Karpas-422 (cell line): ENCODE data around the gene GABRR2. TPM values are rescaled to one million over a fixed set of nuclear protein-coding genes. Genes with fewer than 3 reads are reported as not detected.
"Not testable (repeated sequence)": the region's sequence is repeated elsewhere in the genome, so short reads cannot be mapped to it uniquely, and the experiment has no call there.

Experiments
- DNase-seq: peaks from one replicate; pipeline ENCODE4 v3.0.0-alpha.2; 2015
- H2AFZ ChIP-seq: fragments of 200-600 bp; sonication (generic); 2 replicates; pipeline ENCODE4 v1.6.1; 2014; ENCODE audit warnings: antibody characterized with exemption, low read length, mixed read lengths
- H3K27ac ChIP-seq: fragments of 200-600 bp; sonication (generic); 2 replicates; pipeline ENCODE4 v1.5.1; 2014; ENCODE audit warnings: mild to moderate bottlenecking, low read length, moderate library complexity
- H3K27me3 ChIP-seq: fragments of 200-600 bp; sonication (generic); 2 replicates; pipeline ENCODE4 v1.6.1; 2014; ENCODE audit warnings: low read length, mixed read lengths
- H3K36me3 ChIP-seq: fragments of 200-600 bp; sonication (generic); 2 replicates; pipeline ENCODE4 v1.6.1; 2014; ENCODE audit warnings: low read length, mixed read lengths; ENCODE audit not compliant: insufficient read depth
- H3K4me1 ChIP-seq: fragments of 200-600 bp; sonication (generic); 2 replicates; pipeline ENCODE4 v1.6.1; 2014; ENCODE audit warnings: mild to moderate bottlenecking, low read length, mixed read lengths
- H3K4me2 ChIP-seq: fragments of 200-600 bp; sonication (generic); 2 replicates; pipeline ENCODE4 v1.6.1; 2014; ENCODE audit warnings: low read length, low read depth, mild to moderate bottlenecking; ENCODE audit not compliant: poor library complexity, severe bottlenecking
- H3K4me3 ChIP-seq: fragments of 200-600 bp; sonication (generic); 2 replicates; pipeline ENCODE4 v1.5.1; 2014; ENCODE audit warnings: mild to moderate bottlenecking, antibody characterized with exemption, low read length, mixed read lengths
- H3K79me2 ChIP-seq: fragments of 200-600 bp; sonication (generic); 2 replicates; pipeline ENCODE4 v1.6.1; 2014; ENCODE audit warnings: mild to moderate bottlenecking, low read length, mixed read lengths
- H3K9ac ChIP-seq: fragments of 200-600 bp; sonication (generic); 2 replicates; pipeline ENCODE4 v1.6.0; 2014; ENCODE audit warnings: low read length
- H3K9me2 ChIP-seq: fragments of 200-600 bp; sonication (generic), shearing (Covaris generic); replicated peaks from 2 replicates; pipeline ENCODE4 v1.6.0; 2014; ENCODE audit warnings: mild to moderate bottlenecking, low read length, moderate library complexity; ENCODE audit not compliant: insufficient read depth
- H3K9me3 ChIP-seq: fragments of 300-700, 200-600 bp; sonication (generic); 2 replicates; pipeline ENCODE4 v1.6.1; 2014; ENCODE audit warnings: low read length, mixed read lengths
- H4K20me1 ChIP-seq: fragments of 200-600 bp; sonication (generic); 2 replicates; pipeline ENCODE4 v1.6.1; 2014; ENCODE audit warnings: mild to moderate bottlenecking, antibody characterized with exemption, low read length, low read depth; ENCODE audit not compliant: insufficient read depth
- total RNA-seq: library from RNA; depleted of rRNA; stranded (reverse); fragments of >200 nt; shearing (Covaris generic); gene quantifications from 2 replicates; pipeline ENCODE4 v1.2.3, GENCODE V29; 2014; ENCODE audit warnings: low replicate concordance

GABRR2 gene
- total RNA-seq, 1 experiment from 2014 or later: 0.22 TPM

DNA sequence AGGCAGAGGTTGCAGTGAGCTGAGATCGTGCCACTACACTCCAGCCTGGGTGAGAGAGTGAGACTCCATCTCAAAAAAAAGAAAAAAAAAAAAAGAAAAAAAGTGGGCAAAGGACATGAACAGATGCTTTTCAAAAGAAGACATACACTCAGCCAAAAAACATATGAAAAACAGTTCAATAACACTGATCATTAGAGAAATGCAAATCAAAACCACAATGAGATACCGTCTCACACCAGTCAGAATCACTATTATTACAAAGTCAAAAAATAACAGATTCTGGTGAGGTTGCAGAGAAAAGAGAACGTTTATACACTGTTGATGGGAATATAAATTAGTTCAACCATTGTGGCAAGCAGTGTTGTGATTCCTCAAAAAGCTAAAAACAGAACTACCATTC is 10.6 kb downstream of the GABRR2 start:
- H2AFZ ChIP-seq: not testable (repeated sequence)

DNA sequence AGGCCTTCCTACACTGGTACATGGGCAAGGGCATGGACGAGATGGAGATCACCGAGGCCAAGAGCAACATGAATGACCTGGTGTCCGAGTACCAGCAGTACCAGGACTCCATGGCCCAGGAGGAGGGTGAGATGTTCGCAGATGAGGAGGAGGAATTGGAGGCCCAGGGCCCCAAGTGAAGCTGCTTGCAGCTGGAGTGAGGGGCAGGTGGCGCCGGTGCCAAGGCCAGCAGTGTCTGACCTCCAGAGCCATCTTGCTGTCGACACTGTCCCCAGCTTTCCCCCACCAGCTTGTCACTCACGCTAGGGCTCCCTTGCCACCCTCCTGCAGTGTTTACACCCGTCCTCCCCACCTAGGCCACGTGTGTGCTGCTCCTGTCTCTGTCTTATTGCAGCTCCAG is 12.2 kb downstream of the GABRR2 start:
- Histone ChIP-seq H3K9me3 (no peaks in the 10 kb centered on the region), H3K27ac (no peak overlapping the region), H2AFZ (no peak overlapping the region), H3K9me2 (no peaks in the 10 kb centered on the region), H3K27me3 (no peaks in the 10 kb centered on the region), H3K36me3 (no peaks in the 10 kb centered on the region), H4K20me1 (no peaks in the 10 kb centered on the region), H3K4me1 (no peaks in the 10 kb centered on the region), H3K4me2 (no peak overlapping the region), H3K4me3 (no peak overlapping the region), H3K79me2 (no peaks in the 10 kb centered on the region), H3K9ac (no peak overlapping the region)
- no peak for DNase-seq

More for the DNA sequence above, 10.6 kb downstream of the GABRR2 start:
- H3K36me3 ChIP-seq, H3K27ac ChIP-seq, H3K79me2 ChIP-seq, H3K9ac ChIP-seq, H3K4me3 ChIP-seq, H4K20me1 ChIP-seq, H3K9me2 ChIP-seq, H3K27me3 ChIP-seq, H3K4me1 ChIP-seq, H3K4me2 ChIP-seq, DNase-seq, H3K9me3 ChIP-seq: not testable (repeated sequence)

DNA sequence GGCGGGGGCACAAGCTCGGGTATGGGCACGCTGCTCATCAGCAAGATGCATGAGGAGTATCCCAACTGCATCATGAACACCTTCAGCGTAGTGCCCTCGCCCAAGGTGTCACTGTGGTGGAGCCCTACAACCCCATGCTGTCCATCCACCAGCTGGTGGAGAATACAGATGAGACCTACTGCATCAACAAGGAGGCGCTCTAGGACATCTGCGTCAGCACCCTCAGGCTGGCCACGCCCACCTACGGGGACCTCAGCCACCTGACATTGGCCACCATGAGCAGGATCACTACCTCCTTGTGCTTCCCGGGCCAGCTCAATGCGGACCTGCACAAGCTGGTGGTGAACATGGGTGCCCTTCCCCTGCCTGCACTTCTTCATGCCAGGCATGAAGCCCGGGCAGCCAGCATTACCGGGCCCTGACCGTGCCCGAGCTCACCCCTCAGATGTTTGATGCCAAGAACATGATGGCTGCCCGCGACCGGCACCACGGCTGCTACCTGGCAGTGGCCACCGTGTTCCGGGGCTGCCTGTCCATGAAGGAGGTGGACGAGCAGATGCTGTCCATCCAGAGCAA is 12.8 kb downstream of the GABRR2 start:
- Histone ChIP-seq H2AFZ (no peak overlapping the region), H4K20me1 (no peaks in the 10 kb centered on the region), H3K9me2 (no peaks in the 10 kb centered on the region), H3K79me2 (no peaks in the 10 kb centered on the region), H3K9me3 (no peaks in the 10 kb centered on the region), H3K4me3 (no peak overlapping the region), H3K4me1 (no peaks in the 10 kb centered on the region), H3K9ac (no peak overlapping the region), H3K4me2 (no peak overlapping the region), H3K36me3 (no peaks in the 10 kb centered on the region), H3K27ac (no peak overlapping the region), H3K27me3 (no peaks in the 10 kb centered on the region)
- DNase-seq: peak; percentile 47

DNA sequence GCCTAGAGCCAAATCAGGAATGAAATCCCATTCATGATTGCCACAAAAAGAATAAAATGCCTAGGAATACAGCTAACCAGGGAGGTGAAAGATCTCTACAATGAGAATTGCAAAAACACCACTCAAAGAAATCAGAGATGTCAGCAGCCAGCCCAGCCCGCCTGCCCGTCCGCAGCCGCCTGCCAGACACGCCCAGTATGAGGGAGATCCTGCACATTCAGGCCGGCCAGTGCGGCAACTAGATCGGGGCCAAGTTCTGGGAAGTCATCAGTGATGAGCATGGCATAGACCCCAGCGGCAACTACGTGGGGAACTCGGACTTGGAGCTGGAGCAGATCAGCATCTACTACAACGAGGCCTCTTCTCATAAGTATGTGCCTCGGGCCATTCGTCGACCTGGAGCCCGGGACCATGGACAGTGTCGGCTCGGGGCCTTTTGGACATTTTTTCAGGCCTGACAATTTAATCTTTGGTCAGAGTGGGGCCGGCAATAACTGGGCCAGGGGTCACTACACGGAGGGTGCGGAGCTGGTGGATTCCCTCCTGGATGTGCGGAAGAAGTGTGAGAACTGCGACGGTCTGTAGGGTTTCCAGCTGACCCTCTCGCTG is 13.4 kb downstream of the GABRR2 start:
- no peaks in the 10 kb centered on the region for H3K9me2 ChIP-seq
- no peak overlapping the region for H3K27ac ChIP-seq
- H3K4me2 ChIP-seq: no peak overlapping the region
- no peaks in the 10 kb centered on the region for H3K9me3 ChIP-seq
- no peak overlapping the region for H3K9ac ChIP-seq
- H3K4me3 ChIP-seq: no peak overlapping the region
- H3K79me2 ChIP-seq: no peaks in the 10 kb centered on the region
- no peaks in the 10 kb centered on the region for H3K36me3 ChIP-seq
- H3K4me1 ChIP-seq: no peaks in the 10 kb centered on the region
- no peak for DNase-seq
- no peak overlapping the region for H2AFZ ChIP-seq
- no peaks in the 10 kb centered on the region for H3K27me3 ChIP-seq
- H4K20me1 ChIP-seq: no peaks in the 10 kb centered on the region

DNA sequence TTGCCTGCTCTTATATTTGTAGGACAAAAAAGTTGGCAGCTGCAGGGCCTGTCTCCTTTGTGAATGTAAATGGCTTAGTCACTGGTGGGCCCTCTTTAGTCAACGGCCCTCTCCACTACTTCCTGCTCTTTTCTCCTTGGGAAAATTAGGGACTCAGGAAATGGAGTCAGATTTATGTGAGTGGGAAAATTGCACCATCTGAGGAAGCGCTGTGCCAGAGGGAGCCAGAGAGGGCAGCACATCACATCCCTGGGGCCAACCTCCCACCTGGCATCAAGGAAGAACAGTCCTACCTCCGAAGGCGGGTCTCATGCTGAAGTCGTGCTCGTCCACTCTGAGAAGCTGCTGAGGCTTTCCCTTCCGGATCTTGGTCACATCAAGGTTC is 15.6 kb downstream of the GABRR2 start:
- Histone ChIP-seq H3K9me3 (no peaks in the 10 kb centered on the region), H3K4me2 (no peak overlapping the region), H4K20me1 (no peaks in the 10 kb centered on the region), H3K9ac (no peak overlapping the region), H2AFZ (no peak overlapping the region), H3K9me2 (no peaks in the 10 kb centered on the region), H3K4me1 (no peaks in the 10 kb centered on the region), H3K27ac (no peak overlapping the region), H3K27me3 (no peaks in the 10 kb centered on the region), H3K79me2 (no peaks in the 10 kb centered on the region), H3K36me3 (no peaks in the 10 kb centered on the region), H3K4me3 (no peak overlapping the region)
- DNase-seq: no peak

DNA sequence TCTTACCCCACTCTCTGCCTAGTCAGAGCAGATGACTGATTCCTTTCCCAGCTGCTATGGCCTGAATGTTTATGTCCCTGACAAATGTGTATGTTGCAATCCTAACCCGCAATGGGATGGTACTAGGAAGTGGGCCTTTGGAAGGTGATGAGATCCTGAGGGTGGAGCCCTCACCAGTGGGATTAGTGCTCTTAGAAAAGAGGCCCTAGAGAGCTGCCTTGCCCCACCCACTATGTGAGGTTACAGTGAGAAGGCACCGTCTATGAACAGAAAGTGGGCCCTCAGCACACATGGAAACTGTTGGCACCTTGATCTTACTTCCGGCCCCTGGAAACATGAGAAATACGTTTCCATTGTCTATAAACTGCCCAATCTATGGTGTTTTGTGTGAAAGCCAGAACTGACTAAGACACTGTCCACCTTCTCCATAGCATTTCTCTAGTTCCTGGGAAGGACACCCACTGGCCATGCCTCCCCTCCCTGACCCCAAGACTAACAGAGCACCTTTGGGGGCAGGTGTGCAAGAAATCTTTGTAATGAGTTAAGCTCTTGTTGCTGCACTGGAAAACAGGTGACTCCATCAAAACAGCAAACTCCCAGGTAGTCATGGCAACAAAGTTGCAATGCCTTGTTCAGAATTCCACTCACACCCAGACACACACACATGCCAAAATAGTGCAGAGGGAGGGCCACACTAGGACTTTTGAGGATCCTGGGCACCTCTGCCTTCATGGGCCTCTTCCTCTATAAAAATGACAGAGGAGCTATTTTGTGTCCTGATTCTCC is 16.2 kb downstream of the GABRR2 start:
- Histone ChIP-seq H3K4me2 (no peak overlapping the region), H3K27ac (no peak overlapping the region), H4K20me1 (no peaks in the 10 kb centered on the region), H3K79me2 (no peaks in the 10 kb centered on the region), H3K27me3 (no peaks in the 10 kb centered on the region), H3K36me3 (no peaks in the 10 kb centered on the region), H3K9ac (no peak overlapping the region), H2AFZ (no peak overlapping the region), H3K9me3 (no peaks in the 10 kb centered on the region), H3K9me2 (no peaks in the 10 kb centered on the region), H3K4me3 (no peak overlapping the region), H3K4me1 (no peaks in the 10 kb centered on the region)
- DNase-seq: no peak

DNA sequence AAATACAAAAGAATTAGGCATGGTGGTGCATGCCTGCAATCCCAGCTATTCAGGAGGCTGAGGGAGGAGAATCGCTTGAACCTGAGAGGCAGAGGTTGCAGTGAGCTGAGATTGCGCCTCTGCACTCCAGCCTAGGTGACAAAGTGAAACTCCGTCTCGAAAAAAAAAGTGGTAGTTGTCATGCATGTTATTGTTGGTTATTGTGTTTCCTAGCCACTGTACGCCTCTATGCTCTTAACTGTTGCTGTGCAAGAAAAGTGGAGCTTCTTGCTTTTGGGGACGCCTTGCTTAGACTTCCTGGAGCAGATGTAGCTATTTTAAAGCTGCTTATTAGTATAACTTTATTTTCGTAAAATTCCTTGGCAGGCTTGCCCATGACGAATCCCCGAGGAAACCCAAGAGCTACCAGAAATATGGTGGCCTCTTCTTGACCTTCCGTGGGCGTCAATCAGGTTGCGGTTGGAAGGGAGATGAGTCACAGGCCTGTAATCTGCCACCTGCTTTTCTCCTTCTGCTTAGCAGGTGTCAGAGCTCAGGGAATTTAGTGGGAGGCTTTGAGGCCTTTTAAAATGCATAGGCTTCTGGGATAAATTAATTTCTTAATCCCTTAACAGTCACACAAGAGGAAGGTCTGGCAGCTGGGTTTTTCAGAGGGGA is 17.3 kb downstream of the GABRR2 start:
- H3K4me2 ChIP-seq: no peak overlapping the region
- no peaks in the 10 kb centered on the region for H3K27me3 ChIP-seq
- no peaks in the 10 kb centered on the region for H3K4me1 ChIP-seq
- H3K9ac ChIP-seq: no peak overlapping the region
- no peak overlapping the region for H3K4me3 ChIP-seq
- no peaks in the 10 kb centered on the region for H3K9me3 ChIP-seq
- H3K79me2 ChIP-seq: no peaks in the 10 kb centered on the region
- no peaks in the 10 kb centered on the region for H4K20me1 ChIP-seq
- no peaks in the 10 kb centered on the region for H3K9me2 ChIP-seq
- H2AFZ ChIP-seq: no peak overlapping the region
- no peaks in the 10 kb centered on the region for H3K36me3 ChIP-seq
- DNase-seq: no peak
- H3K27ac ChIP-seq: no peak overlapping the region

DNA sequence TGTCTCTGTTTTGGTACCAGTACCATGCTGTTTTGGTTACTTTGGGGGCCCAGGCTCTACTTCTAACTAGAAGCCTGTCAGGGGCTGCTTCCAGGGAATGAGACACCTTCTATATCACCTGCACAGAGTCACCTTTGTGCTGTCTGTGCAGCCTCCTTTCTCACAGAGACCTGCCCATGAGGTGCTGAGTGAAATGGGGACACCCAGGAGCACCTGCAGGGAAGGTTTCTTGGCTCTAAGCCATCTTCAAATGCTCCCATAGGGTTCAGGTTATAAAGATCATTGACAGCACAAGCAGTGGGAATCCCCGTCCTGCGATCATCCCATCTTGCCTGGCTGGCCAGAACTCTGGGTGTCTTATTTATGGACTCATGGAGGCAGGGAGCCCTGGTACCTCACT is 19.1 kb downstream of the GABRR2 start:
- Histone ChIP-seq H3K9me3 (no peaks in the 10 kb centered on the region), H3K4me2 (no peak overlapping the region), H3K36me3 (no peaks in the 10 kb centered on the region), H2AFZ (no peak overlapping the region), H4K20me1 (no peaks in the 10 kb centered on the region), H3K4me3 (no peak overlapping the region), H3K79me2 (no peaks in the 10 kb centered on the region), H3K4me1 (no peaks in the 10 kb centered on the region), H3K9me2 (no peaks in the 10 kb centered on the region), H3K27ac (no peak overlapping the region), H3K27me3 (no peaks in the 10 kb centered on the region), H3K9ac (no peak overlapping the region)
- no peak for DNase-seq
